RPMI7951 (cell line): Measurements from ENCODE around the gene SLC4A2. TPM values are rescaled to one million over a fixed set of nuclear protein-coding genes. Genes with fewer than 3 reads are reported as not detected.
"Not testable (repeated sequence)": the region's sequence is repeated elsewhere in the genome, so short reads cannot be mapped to it uniquely, and the experiment has no call there.

Experiments
- DNase-seq: peaks from one replicate; pipeline ENCODE4 v3.0.0-alpha.2; 2012; ENCODE audit warnings: low read depth
- total RNA-seq: library from RNA; depleted of rRNA; stranded (reverse); fragments of >200 nt; shearing (Covaris generic); gene quantifications from 2 replicates; pipeline ENCODE4 v1.2.3, GENCODE V29; 2014

SLC4A2 gene
- total RNA-seq, 1 experiment from 2014 or later, result 64.9 TPM

- no peak for DNase-seq
These were observed 34.8 kb upstream of the SLC4A2 start, which contains the start of gene ATG9B for GRCh38 chr7:151024435-151025056. ATG9B (minus strand) TSS chr7:151024494; CDS start chr7:151024423, 71 bp downstream.

GRCh38 chr7:151025924-151026671 lies 33.3 kb upstream of the SLC4A2 start:
- peak; percentile 64 for DNase-seq

- not testable (repeated sequence) for DNase-seq
These were observed 32.3 kb upstream of the SLC4A2 start for GRCh38 chr7:151026771-151027727.

- not testable (repeated sequence) for DNase-seq
These were observed 31.7 kb upstream of the SLC4A2 start for GRCh38 chr7:151027728-151028130.

GRCh38 chr7:151028131-151028947 lies 31.1 kb upstream of the SLC4A2 start, which contains the start of gene ABCB8:
ABCB8 (plus strand) TSS chr7:151028450; CDS start chr7:151028516, 66 bp downstream.
- peak; percentile 98 for DNase-seq

DNA sequence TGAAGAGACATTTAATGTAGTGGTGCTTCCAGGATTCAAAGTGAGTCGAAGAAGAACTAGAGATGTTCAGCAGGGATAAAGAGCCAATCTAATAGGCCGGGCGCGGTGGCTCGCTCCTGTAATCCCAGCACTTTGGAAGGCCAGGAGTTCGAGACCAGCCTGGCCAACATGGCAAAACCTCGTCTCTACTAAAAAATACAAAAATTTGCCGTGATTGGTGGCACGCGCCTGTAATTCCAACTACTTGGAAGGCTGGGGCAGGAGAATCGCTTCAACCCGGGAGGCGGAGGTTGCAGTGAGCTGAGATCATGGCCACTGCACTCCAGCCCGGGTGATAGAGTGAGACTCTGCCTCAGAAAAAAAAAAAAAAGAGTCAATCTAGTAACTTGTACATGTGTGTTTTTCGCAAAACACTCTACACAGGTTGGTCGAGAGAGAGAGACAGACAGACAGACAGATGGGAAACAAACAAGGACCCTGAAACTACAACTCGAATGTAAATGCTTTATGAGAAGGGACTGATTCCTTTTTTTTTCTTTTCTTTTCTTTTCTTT lies 30.4 kb upstream of the SLC4A2 start:
- DNase-seq, result no peak

- no peak for DNase-seq
These were observed 28.4 kb upstream of the SLC4A2 start for GRCh38 chr7:151031011-151031410.

DNA sequence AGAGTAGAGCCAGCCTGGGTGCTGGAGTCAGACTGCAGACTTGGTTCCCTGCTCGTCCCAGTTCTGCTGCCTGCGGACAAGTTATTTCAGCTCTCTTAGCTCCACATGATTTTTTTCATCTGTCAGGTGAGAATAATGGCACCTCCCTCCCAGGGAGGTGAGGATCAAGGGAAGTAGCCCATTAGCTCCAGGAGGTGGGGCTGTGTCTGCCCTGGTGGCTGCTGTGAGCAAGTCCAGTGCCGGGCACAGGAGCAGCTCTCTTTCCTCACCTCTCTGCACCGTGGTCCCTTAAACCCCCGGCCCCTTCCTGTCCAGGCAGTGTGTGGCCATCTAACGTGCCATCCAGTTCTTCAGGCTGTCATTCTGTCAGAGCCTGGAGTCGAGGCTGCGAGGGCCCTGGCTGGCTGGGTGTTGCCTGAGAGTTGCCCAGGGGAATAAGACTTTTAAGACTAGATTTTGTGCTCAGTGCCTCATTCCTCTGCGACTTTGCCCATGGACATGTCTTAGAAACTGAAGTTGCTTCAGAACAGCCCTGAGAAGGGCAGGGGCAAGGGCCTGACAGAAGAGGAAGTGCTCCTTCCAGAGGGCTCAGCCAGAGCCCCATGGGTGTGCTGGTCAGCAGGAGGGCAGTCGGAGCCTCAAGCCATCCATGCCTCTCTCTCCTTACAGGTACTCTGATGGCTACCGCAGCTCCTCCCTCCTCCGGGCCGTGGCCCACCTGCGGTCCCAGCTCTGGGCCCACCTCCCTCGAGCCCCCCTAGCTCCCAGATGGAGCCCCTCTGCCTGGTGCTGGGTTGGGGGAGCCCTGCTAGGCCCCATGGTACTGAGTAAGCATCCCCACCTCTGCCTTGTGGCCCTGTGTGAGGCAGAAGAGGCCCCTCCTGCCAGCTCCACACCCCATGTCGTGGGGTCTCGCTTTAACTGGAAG lies 26.2 kb upstream of the SLC4A2 start:
- no peak for DNase-seq

DNA sequence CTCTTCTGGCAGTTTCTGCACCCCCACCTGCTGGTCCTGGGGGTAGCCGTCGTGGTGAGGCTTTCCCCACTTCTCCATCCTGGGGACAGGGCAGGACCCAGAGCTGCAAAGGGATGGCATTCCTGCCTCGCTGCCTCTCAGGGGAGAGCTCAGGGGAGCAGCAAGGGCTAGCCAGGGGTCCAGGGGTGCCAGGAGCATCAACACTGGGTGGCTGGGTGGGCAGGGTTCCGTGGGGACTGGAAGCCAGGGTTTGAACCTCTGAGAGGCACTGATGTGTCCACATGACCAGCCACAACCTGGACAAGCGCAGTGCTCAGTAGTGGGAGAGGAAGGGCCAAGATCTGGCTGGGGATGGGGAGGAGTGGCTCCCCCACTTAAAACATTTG lies 25.5 kb upstream of the SLC4A2 start:
- DNase-seq, result no peak

GRCh38 chr7:151034312-151035025 lies 24.9 kb upstream of the SLC4A2 start:
- DNase-seq, result no peak

- no peak for DNase-seq
These were observed 24.2 kb upstream of the SLC4A2 start for GRCh38 chr7:151035026-151035717.

DNA sequence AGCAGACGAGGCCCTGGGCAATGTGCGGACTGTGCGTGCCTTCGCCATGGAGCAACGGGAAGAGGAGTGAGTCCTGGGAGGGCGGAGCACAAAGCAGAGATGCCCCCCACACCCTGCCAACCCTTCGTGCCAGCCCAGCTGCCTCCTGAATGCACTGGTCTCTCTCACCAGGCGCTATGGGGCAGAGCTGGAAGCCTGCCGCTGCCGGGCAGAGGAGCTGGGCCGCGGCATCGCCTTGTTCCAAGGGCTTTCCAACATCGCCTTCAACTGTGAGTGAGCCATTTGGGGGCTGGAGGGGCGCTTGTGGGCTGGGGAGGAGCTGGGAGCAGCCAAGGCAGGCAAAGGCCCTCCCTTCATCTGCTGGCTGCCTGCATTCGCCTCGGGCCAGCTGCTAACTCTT lies 23.5 kb upstream of the SLC4A2 start:
- DNase-seq, result no peak

DNA sequence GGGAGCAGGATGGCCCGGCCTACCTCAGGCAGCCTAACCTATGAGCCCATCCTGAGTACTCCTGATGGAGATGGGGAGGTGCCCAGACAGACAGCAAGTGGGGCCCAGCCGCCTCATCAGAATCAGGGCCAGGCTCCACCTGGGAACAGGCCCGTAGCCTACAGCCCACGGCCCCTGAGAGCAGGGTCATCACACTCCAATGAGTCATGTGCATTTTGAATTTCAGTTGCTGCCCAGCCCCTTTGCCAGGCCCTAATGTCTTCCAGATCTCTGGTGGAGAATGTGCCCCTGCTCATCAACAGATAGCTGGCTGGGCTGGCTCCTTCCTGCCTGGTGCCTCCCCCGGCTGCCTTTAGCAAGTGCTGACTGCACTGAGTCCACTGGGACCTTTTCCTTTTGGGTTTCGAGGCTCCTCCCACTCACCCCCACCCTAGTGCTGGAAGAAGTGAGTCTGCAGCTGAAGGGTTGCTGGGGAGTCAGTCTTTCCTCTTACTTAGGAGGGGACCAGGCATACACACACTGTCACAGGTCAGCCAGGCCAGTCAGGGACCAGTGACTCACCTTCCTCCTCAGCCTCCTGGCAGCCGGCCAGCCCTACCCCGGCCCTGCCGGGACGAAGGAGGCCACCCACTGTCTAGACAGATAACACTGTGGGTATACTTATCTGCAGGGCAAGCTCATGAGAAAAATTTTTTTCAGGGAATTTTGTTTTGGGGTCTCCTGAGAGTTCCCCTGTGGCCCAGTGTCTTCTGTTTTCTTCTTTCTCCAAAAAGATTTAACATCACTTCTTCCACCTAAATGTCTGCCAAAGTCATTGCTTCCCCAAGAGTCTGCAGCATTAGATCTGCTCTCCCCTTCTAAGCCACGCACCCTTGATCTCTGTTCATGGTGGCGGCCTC lies 20.2 kb upstream of the SLC4A2 start:
- DNase-seq, result peak; percentile 99

DNA sequence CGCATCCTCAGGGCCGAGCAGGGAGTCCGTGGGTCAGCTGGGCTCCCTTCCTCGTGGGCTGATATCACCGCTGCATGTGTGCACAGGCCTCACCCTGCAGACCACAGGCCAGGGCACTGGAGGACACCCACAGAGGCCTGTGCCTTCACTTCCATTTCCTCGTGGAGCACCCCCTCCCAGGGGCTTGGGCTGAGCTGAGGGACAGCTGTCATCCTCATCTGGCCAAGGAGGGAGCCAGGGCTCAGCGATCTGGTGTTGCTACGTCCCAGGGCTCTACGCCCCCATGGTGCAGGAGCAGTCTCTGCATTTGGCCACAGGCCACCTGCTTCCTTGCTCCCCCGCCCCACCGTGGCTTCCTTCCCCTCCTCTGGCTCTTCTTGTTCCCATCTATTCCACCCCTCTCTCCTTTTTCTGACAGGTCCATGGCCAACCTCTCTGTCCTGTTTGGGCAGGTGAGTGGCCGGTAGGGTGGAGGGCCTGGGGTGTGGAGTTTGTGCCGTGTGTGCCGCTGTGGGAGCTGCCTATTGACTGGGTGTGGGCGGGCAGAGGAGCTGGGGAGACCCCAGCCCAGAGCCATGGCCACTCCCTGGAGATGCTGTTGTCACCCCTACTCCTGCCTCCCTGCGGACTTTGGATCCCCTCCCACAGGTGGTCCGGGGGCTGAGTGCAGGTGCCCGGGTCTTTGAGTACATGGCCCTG lies 19.4 kb upstream of the SLC4A2 start:
- no peak for DNase-seq

DNA sequence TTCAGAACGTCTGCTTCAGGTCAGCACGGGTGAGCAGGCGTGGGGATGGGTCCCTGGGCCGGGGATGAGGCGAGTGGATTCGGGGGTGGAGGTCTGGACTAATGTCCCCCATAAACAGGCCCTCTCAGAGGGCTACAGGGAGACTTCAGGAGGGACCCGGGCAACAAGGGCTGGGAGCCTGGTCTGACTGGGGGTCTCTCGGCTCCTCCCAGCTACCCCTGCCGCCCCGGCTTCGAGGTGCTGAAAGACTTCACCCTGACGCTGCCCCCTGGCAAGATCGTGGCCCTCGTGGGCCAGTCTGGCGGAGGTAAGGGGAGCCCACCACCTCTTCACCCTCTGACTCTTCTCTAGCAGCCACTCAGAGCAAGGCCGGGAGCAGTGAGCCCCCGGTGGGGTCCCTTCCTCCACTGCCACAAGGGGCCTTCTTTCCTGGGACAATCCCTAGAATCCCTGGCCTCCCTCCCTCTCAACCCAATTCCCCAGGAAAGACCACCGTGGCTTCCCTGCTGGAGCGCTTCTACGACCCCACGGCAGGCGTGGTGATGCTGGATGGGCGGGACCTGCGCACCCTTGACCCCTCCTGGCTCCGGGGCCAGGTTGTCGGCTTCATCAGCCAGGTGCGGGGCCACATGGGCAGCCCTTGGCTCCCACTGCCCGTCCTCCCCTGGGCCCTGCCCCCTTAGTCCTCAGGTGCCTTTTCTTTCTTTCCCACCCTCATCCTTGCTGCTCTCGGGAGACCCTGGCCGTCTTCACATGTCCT lies 18.6 kb upstream of the SLC4A2 start:
- no peak for DNase-seq

DNA sequence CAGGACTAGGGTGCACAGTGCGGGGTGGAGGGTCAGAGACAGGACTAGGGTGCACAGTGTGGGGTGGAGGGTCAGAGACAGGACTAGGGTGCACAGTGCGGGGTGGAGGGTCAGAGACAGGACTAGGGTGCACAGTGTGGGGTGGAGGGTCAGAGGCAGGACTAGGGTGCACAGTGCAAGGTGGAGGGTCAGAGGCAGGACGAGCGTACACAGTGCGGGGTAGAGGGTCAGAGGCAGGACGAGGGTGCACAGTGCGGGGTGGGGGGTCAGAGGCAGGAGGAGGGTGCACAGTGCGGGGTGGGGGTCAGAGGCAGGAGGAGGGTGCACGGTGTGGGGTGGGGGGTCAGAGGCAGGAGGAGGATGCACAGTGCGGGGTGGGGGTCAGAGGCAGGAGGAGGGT lies 15.9 kb upstream of the SLC4A2 start:
- not testable (repeated sequence) for DNase-seq
